A673 (cell line): ENCODE data around the gene TSHZ2.

ENCODE experiments used
- EZH2 ChIP-seq: fragments of 200-600 bp; sonication (generic); IDR thresholded peaks from 2 replicates; pipeline ENCODE4 v1.6.1; 2017; ENCODE audit warnings: borderline replicate concordance, low read depth, mild to moderate bottlenecking, mixed read lengths, antibody characterized with exemption, low read length; ENCODE audit not compliant: poor library complexity, severe bottlenecking
- TF ChIP-seq, protein P1 (sequence below): fragments of 300-800, 200-600 bp; sonication (generic); conservative IDR thresholded peaks from 2 replicates; pipeline ENCODE4 v1.5.1; 2017; ENCODE audit warnings: low read depth, mild to moderate bottlenecking, antibody characterized with exemption, low read length, moderate library complexity, mixed read lengths

DNA sequence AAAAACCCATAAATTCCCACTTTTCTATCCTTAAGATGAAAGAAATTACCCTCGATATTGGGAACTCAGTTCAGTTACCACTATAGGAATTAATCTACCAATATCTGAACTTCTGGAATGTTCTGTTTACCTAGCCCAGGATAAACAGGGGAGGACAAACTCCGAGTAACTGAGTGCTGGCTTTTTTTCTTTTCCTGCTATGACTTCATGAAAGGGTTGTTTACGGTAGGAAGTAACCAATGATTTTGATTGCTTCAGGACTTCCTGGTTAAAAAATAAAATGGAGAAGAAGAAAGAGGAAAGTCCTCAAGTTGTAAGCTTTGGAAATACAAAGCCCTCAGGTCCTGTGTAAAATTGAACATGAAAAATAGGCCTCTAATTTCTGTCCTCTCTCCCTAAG is 453.8 kb downstream of the TSHZ2 start:
- TF ChIP-seq, protein P1, sequence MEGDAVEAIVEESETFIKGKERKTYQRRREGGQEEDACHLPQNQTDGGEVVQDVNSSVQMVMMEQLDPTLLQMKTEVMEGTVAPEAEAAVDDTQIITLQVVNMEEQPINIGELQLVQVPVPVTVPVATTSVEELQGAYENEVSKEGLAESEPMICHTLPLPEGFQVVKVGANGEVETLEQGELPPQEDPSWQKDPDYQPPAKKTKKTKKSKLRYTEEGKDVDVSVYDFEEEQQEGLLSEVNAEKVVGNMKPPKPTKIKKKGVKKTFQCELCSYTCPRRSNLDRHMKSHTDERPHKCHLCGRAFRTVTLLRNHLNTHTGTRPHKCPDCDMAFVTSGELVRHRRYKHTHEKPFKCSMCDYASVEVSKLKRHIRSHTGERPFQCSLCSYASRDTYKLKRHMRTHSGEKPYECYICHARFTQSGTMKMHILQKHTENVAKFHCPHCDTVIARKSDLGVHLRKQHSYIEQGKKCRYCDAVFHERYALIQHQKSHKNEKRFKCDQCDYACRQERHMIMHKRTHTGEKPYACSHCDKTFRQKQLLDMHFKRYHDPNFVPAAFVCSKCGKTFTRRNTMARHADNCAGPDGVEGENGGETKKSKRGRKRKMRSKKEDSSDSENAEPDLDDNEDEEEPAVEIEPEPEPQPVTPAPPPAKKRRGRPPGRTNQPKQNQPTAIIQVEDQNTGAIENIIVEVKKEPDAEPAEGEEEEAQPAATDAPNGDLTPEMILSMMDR, result no peak
- no peak for TF ChIP-seq EZH2
